ENCODE measurements around the gene ITGA2B.

GRCh38 chr17:44348988-44349364, 40.5 kb downstream of the ITGA2B start:
- TF ChIP-seq POLR2A (IDR thresholded peaks at IDR 0.05; ENCODE audit: low read depth, low read length): no peak
- TF ChIP-seq POLR2AphosphoS5 (IDR thresholded peaks at IDR 0.05; ENCODE audit: low read depth, low read length): no peak
